Hematopoietic multipotent progenitor cell treated with erythropoietin and hydrocortisone succinate and interleukin-3 and kit ligand, for 4 days (in vitro differentiated cells): ENCODE measurements around the gene PAX6.
"Not testable (repeated sequence)": the region's sequence is repeated elsewhere in the genome, so short reads cannot be mapped to it uniquely, and the experiment has no call there.

ENCODE experiments used
- DNase-seq: peaks from one replicate; pipeline ENCODE4 v3.0.0-alpha.2; 2015

Gene PAX6

GRCh38 chr11:31763296-31763695 lies 47.8 kb downstream of the PAX6 start:
- no peak for DNase-seq

GRCh38 chr11:31761636-31762035 lies 49.5 kb downstream of the PAX6 start:
- DNase-seq = no peak

- no peak for DNase-seq
Observed at GRCh38 chr11:31757260-31757835, 53.8 kb downstream of the PAX6 start.

GRCh38 chr11:31747581-31747980 lies 63.5 kb downstream of the PAX6 start:
- DNase-seq = no peak

- DNase-seq = not testable (repeated sequence)
Observed at GRCh38 chr11:31740731-31741368, 70.3 kb downstream of the PAX6 start.

- no peak for DNase-seq
Observed at GRCh38 chr11:31740131-31740530, 71.0 kb downstream of the PAX6 start.
